ENCODE measurements around the gene ZNF354B. TPM values are rescaled to one million over a fixed set of nuclear protein-coding genes. Genes with fewer than 3 reads are reported as not detected.

Gene ZNF354B
- 3.8 to 5.5 TPM (median 4.3 TPM) in 5 replicates for total RNA-seq (2022; extraction: Qiagen RNA extraction)

GRCh38 chr5:178859625-178860521 is at the start of gene ZNF354B:
TSS of gene ZNF354B (plus strand) at chr5:178859953. CDS start at chr5:178861048, 1,095 bp downstream.

GRCh38 chr5:178895615-178896571 is 36.1 kb downstream of the ZNF354B start, which contains the start of gene ZFP2:
TSS of gene ZFP2 (plus strand) at chr5:178895913. CDS start at chr5:178931314, 35,401 bp downstream.

Other genes with a start within 250 kb of the ZNF354B start
- 6.5 to 10.1 TPM (median 8.7 TPM) in 5 replicates for gene CLK4, start 232.9 kb upstream of the ZNF354B start, total RNA-seq (2022; extraction: Qiagen RNA extraction)
- 6.9 to 8.3 TPM (median 7.9 TPM) in 5 replicates for gene ZNF354A, start 129.3 kb upstream of the ZNF354B start, total RNA-seq (2022; extraction: Qiagen RNA extraction)
- gene ZFP2, start 36.0 kb downstream of the ZNF354B start, total RNA-seq (2022; extraction: Qiagen RNA extraction) = 0.03 to 0.06 TPM (median 0.04 TPM) in 3 of 5 replicates, not detected in the others
- gene ZNF454, start 81.2 kb downstream of the ZNF354B start, total RNA-seq (2022; extraction: Qiagen RNA extraction) = not detected in 5 replicates
- gene GRM6, start 135.4 kb downstream of the ZNF354B start, total RNA-seq (2022; extraction: Qiagen RNA extraction) = not detected in 5 replicates
- 0.57 to 1.1 TPM (median 0.69 TPM) in 5 replicates for gene ZNF879, start 163.9 kb downstream of the ZNF354B start, total RNA-seq (2022; extraction: Qiagen RNA extraction)
- gene ZNF354C, start 200.4 kb downstream of the ZNF354B start, total RNA-seq (2022; extraction: Qiagen RNA extraction) = 0.61 to 1.1 TPM (median 0.74 TPM) in 5 replicates